Activated T-cell treated with anti-CD3 and anti-CD28 coated beads for 24 hours (primary cell): ENCODE results near the gene FAM114A2.
"Not testable (repeated sequence)": the region's sequence is repeated elsewhere in the genome, so short reads cannot be mapped to it uniquely, and the experiment has no call there.

Experiments used
- DNase-seq: peaks from one replicate; pipeline ENCODE4 v3.0.0-alpha.2; 2020; ENCODE audit warnings: low read depth

FAM114A2 gene

GRCh38 chr5:154038707-154039457 is at the start of gene FAM114A2, which contains the start of gene MFAP3:
FAM114A2 (minus strand) TSS chr5:154038910; CDS start chr5:154034953, 3,957 bp downstream.
MFAP3 (plus strand) TSS chr5:154038967; CDS start chr5:154049723, 10,756 bp downstream.
- DNase-seq = peak; percentile 87

- DNase-seq = no peak
Observed at GRCh38 chr5:154087260-154087659, 48.5 kb upstream of the FAM114A2 start.

GRCh38 chr5:154086641-154087040 is 47.9 kb upstream of the FAM114A2 start:
- DNase-seq = no peak

- DNase-seq = no peak
Observed at GRCh38 chr5:154086146-154086545, 47.4 kb upstream of the FAM114A2 start.

GRCh38 chr5:154084062-154084639 is 45.4 kb upstream of the FAM114A2 start:
- no peak for DNase-seq

- no peak for DNase-seq
Observed at GRCh38 chr5:154081246-154081645, 42.5 kb upstream of the FAM114A2 start.

- DNase-seq = no peak
Observed at GRCh38 chr5:154078272-154078671, 39.6 kb upstream of the FAM114A2 start.

GRCh38 chr5:154077696-154078095 is 39.0 kb upstream of the FAM114A2 start:
- DNase-seq = no peak

- no peak for DNase-seq
Observed at GRCh38 chr5:154076240-154076922, 37.7 kb upstream of the FAM114A2 start.

- DNase-seq = peak; percentile 72
Observed at GRCh38 chr5:154072414-154073171, 33.9 kb upstream of the FAM114A2 start.

- DNase-seq = no peak
Observed at GRCh38 chr5:154071799-154072413, 33.2 kb upstream of the FAM114A2 start.

- not testable (repeated sequence) for DNase-seq
Observed at GRCh38 chr5:154069854-154070253, 31.1 kb upstream of the FAM114A2 start.

- DNase-seq = no peak
Observed at GRCh38 chr5:154065971-154066370, 27.3 kb upstream of the FAM114A2 start.

GRCh38 chr5:154063372-154063771 is 24.7 kb upstream of the FAM114A2 start:
- no peak for DNase-seq

GRCh38 chr5:154060606-154061005 is 21.9 kb upstream of the FAM114A2 start:
- DNase-seq = no peak

GRCh38 chr5:154059583-154059982 is 20.9 kb upstream of the FAM114A2 start:
- no peak for DNase-seq

- DNase-seq = no peak
Observed at GRCh38 chr5:154059039-154059430, 20.3 kb upstream of the FAM114A2 start.

- no peak for DNase-seq
Observed at GRCh38 chr5:154058055-154059038, 19.6 kb upstream of the FAM114A2 start.

GRCh38 chr5:154055201-154055600 is 16.5 kb upstream of the FAM114A2 start:
- no peak for DNase-seq

GRCh38 chr5:154053468-154053867 is 14.8 kb upstream of the FAM114A2 start:
- DNase-seq = no peak

- DNase-seq = no peak
Observed at GRCh38 chr5:154049636-154050035, 10.9 kb upstream of the FAM114A2 start.
